ENCODE results near the gene LEP. TPM values are rescaled to one million over a fixed set of nuclear protein-coding genes. Genes with fewer than 3 reads are reported as not detected.

LEP gene
- total and polyA plus RNA-seq, 2 of the 8 experiments (the other 6 are each of a cell fraction or from before 2014, with no cell fraction given) = not detected

DNA sequence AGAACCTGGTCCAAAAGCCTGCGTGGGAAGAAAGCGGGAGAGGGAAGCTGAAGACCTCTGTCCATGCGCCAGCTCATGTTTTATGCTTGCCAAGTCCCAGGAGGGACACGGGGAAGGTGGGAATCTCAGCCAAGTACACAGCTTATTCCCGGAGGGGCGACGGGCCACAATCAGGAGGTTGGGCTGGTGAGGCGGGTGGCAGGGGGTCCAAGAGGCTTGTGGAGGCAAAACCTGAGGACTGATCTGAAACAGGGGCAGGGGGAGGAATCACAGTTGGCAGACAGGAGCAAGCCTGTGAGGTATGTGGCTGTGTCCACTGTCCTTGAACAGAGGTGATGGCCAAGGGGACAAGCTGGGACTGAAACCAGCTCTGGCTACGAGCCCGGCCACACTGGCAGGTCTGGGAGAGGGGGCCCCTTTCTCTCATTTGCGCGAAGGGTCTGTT is 38.0 kb upstream of the LEP start:
- H3K4me2 ChIP-seq (ENCODE audit: insufficient read depth in 1 of 2, low read depth in 2 of 2, low read length in 2 of 2) = no peak overlapping the region
- H3K27ac ChIP-seq (ENCODE audit: low read depth, low read length) = no peak overlapping the region
- no peak overlapping the region for H4K91ac ChIP-seq (replicated peaks; ENCODE audit: insufficient read length, low read length)
- no peak overlapping the region for H2AFZ ChIP-seq (ENCODE audit: low read length)
- H3K18ac ChIP-seq (ENCODE audit: extremely low read depth, low read length) = no peak overlapping the region
- peaks cover 0 to 7% (median 6%) of the 10 kb centered on the region in 4 experiments; a peak in 6 of 7 replicates for H3K4me1 ChIP-seq (replicated peaks in 1 of 4; ENCODE audit: control insufficient read depth in 3 of 4, insufficient read depth in 4 of 4, low read length in 3 of 4)
- CTCF ChIA-PET (ENCODE audit: partially characterized antibody) = interaction anchor here (0.7 to 18.6 kb wide), 11 partner anchors 8 to 166 kb away, joined by 3 to 347 read pairs (median 4); no protein-coding TSS in a partner anchor
- no peak overlapping the region for H2BK15ac ChIP-seq (ENCODE audit: low read length)
- no peaks in the 10 kb centered on the region for H3K9me3 ChIP-seq (ENCODE audit: insufficient read depth in 2 of 2, low read depth in 1 of 2, low read length in 1 of 2)
- H2BK12ac ChIP-seq (ENCODE audit: low read depth, low read length) = no peak overlapping the region
- no peak for TF ChIP-seq EGR1 (IDR thresholded peaks at IDR 0.05; ENCODE audit: borderline replicate concordance, low read depth, low read length)
- no peak for TF ChIP-seq RBBP5 (IDR thresholded peaks at IDR 0.05; ENCODE audit: borderline replicate concordance, low read depth, low read length)
- TF ChIP-seq KDM1A (IDR thresholded peaks at IDR 0.05; ENCODE audit: borderline replicate concordance, low read length) = no peak
- TF ChIP-seq SRF (IDR thresholded peaks at IDR 0.05; ENCODE audit: low read depth, low read length) = no peak
- no peak for TF ChIP-seq FOSL1 (IDR thresholded peaks at IDR 0.05; ENCODE audit: insufficient read depth, low read depth, low read length)
- TF ChIP-seq NANOG (IDR thresholded peaks at IDR 0.05; ENCODE audit: insufficient read depth, low read depth, low read length, poor library complexity, severe bottlenecking) = no peak
- no peak for TF ChIP-seq JUN (IDR thresholded peaks at IDR 0.05; ENCODE audit: low read depth, low read length)
- TF ChIP-seq TEAD4 (IDR thresholded peaks at IDR 0.05; ENCODE audit: low read depth, low read length) = no peak
- TF ChIP-seq EP300 (IDR thresholded peaks at IDR 0.05; ENCODE audit: borderline replicate concordance in 1 of 2, low read depth in 2 of 2, low read length in 2 of 2) = no peak
- TF ChIP-seq TBP (IDR thresholded peaks at IDR 0.05; ENCODE audit: low read depth, low read length) = no peak
- no peak for TF ChIP-seq KDM5A (IDR thresholded peaks at IDR 0.05; ENCODE audit: low read length)
- TF ChIP-seq SIN3A (conservative IDR thresholded peaks at IDR 0.05 in 1 of 2, IDR thresholded peaks at IDR 0.05 in 1 of 2; ENCODE audit: low read depth in 1 of 2, low read length in 2 of 2) = no peak
- no peak overlapping the region for H2BK5ac ChIP-seq (ENCODE audit: low read depth, low read length)
- no peak overlapping the region for H2BK20ac ChIP-seq (ENCODE audit: low read length)
- no peaks in the 10 kb centered on the region for H4K20me1 ChIP-seq (replicated peaks in 1 of 2; ENCODE audit: control insufficient read depth in 1 of 2, insufficient read depth in 2 of 2, low read length in 2 of 2)
- H3K14ac ChIP-seq (ENCODE audit: insufficient read length) = no peak overlapping the region
- no peak overlapping the region for H3K4me3 ChIP-seq (ENCODE audit: extremely low read depth in 1 of 4, insufficient read depth in 2 of 4, low read depth in 3 of 4, low read length in 4 of 4)
- no peaks in the 10 kb centered on the region for H3K79me2 ChIP-seq (ENCODE audit: control insufficient read depth in 1 of 2, insufficient read depth in 2 of 2, low read length in 2 of 2)
- H3K4ac ChIP-seq (replicated peaks; ENCODE audit: insufficient read length, low read depth, low read length) = no peak overlapping the region
- H2AK5ac ChIP-seq (ENCODE audit: low read depth, low read length) = no peak overlapping the region
- H3K9ac ChIP-seq (replicated peaks in 1 of 4; ENCODE audit: extremely low read depth in 1 of 4, low read depth in 3 of 4, low read length in 3 of 4) = no peak overlapping the region
- POLR2A ChIA-PET (ENCODE audit: partially characterized antibody) = interaction anchor here (0.9 to 1.6 kb wide), 4 partner anchors 11 to 100 kb away, joined by 3 to 4 read pairs (median 3); no protein-coding TSS in a partner anchor
- H3K23ac ChIP-seq (ENCODE audit: insufficient read length) = no peak overlapping the region
- peaks cover 15 to 51% (median 39%) of the 10 kb centered on the region in 4 experiments for H3K27me3 ChIP-seq (replicated peaks in 1 of 4; ENCODE audit: control insufficient read depth in 3 of 4, extremely low read depth in 1 of 4, insufficient read depth in 3 of 4, low read length in 3 of 4)
- H3K36me3 ChIP-seq (ENCODE audit: control insufficient read depth in 2 of 4, insufficient read depth in 4 of 4, low read length in 3 of 4) = no peaks in the 10 kb centered on the region
- H2BK120ac ChIP-seq (replicated peaks; ENCODE audit: low read depth, low read length) = no peak overlapping the region
- FAIRE-seq (no peak), DNase-seq (ENCODE audit: low read depth in 1 of 2, low spot score in 2 of 2) (peak in 1 of 2 experiments; percentile 33)
- H4K8ac ChIP-seq (ENCODE audit: extremely low read depth, insufficient read depth, low read length) = no peak overlapping the region
- no peaks in the 10 kb centered on the region for H3K79me1 ChIP-seq (ENCODE audit: low read depth, low read length)
- 84% methylated on average over 12 of the region's 12 CpGs; no CpG with 5 or more reads in 1 of the 2 experiments for WGBS, 2 experiments (ENCODE audit: extremely low coverage in 1 of 2, insufficient coverage in 1 of 2, insufficient read length in 1 of 2, insufficient replicate concordance in 2 of 2, low coverage in 1 of 2, low lambda C conversion rate in 2 of 2, missing lambda C conversion rate in 1 of 2)
- no peak overlapping the region for H3K56ac ChIP-seq (replicated peaks; ENCODE audit: insufficient read length, low read depth, low read length)
- H4K5ac ChIP-seq (ENCODE audit: insufficient read length, low read depth, low read length) = no peak overlapping the region
- peaks cover 7% of the 10 kb centered on the region; the same call in 1 of the 2 replicates for H3K23me2 ChIP-seq (ENCODE audit: low read depth, low read length)
